ENCODE measurements around the gene TRPM8.
"Not testable (repeated sequence)": the region's sequence is repeated elsewhere in the genome, so short reads cannot be mapped to it uniquely, and the experiment has no call there.

DNA sequence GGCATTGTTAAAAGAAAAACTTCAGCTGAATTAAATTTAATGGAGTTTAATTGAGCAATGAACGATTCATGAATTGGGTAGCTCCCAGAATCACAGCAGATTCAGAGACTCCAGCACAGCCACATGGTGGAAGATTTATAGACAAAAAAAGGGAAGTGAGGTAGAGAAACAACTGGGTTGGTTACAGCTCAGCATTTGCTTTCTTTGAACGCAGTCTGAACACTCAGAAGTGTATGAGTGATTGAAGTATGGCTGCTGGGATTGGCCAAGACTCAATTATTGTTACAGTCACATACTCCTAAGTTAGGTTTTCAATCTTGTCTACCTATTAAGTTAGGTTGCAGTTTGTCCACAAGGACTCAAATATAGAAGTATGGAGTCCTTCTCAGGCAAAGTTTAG lies 45.0 kb upstream of the TRPM8 start:
- TF ChIP-seq ARNTL (CRISPR knock-in tag; IDR thresholded peaks at IDR 0.05; ENCODE audit: borderline replicate concordance, low read depth); TOX (CRISPR knock-in tag; IDR thresholded peaks at IDR 0.05; ENCODE audit: borderline replicate concordance); BACH2 (CRISPR knock-in tag; IDR thresholded peaks at IDR 0.05; ENCODE audit: borderline replicate concordance); GLIS3 (CRISPR knock-in tag; IDR thresholded peaks at IDR 0.05); ZNF70 (CRISPR knock-in tag; IDR thresholded peaks at IDR 0.05); PATZ1 (CRISPR knock-in tag; IDR thresholded peaks at IDR 0.05; ENCODE audit: borderline replicate concordance): not testable (repeated sequence)
- TF ChIP-seq, protein P1, sequence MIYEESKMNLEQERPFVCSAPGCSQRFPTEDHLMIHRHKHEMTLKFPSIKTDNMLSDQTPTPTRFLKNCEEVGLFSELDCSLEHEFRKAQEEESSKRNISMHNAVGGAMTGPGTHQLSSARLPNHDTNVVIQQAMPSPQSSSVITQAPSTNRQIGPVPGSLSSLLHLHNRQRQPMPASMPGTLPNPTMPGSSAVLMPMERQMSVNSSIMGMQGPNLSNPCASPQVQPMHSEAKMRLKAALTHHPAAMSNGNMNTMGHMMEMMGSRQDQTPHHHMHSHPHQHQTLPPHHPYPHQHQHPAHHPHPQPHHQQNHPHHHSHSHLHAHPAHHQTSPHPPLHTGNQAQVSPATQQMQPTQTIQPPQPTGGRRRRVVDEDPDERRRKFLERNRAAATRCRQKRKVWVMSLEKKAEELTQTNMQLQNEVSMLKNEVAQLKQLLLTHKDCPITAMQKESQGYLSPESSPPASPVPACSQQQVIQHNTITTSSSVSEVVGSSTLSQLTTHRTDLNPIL (CRISPR knock-in tag; IDR thresholded peaks at IDR 0.05; ENCODE audit: low read depth): not testable (repeated sequence)
